Calu3 (cell line): ENCODE results near the gene KANSL3. TPM values are rescaled to one million over a fixed set of nuclear protein-coding genes. Genes with fewer than 3 reads are reported as not detected.

Experiments used
- BruUV-seq: library from RNA; stranded (reverse); fragments of 400-500 nt; replicated peaks from 2 replicates; lab custom pipeline; 2021; lab: Mats Ljungman, UMichigan
- CTCF ChIA-PET: fragments of 300-600 bp; sonication (Branson Sonifier 250); formaldehyde crosslinking; loops from one replicate; lab custom pipeline; 2022; ENCODE audit warnings: antibody characterized with exemption; lab: Charles Lee
- DNase-seq: peaks from one replicate; pipeline ENCODE4 v3.0.0; 2022
- H3K27ac Mint-ChIP-seq: one replicate; pipeline ENCODE4 v1.8.0; 2022; ENCODE audit warnings: mixed read lengths; ENCODE audit not compliant: unreplicated experiment
- H3K27me3 Mint-ChIP-seq: one replicate; pipeline ENCODE4 v1.8.0; 2022; ENCODE audit warnings: mixed read lengths; ENCODE audit not compliant: unreplicated experiment
- H3K36me3 Mint-ChIP-seq: one replicate; pipeline ENCODE4 v1.8.0; 2022; ENCODE audit warnings: mild to moderate bottlenecking, moderate library complexity, mixed read lengths; ENCODE audit not compliant: insufficient read depth, unreplicated experiment
- H3K4me1 Mint-ChIP-seq: one replicate; pipeline ENCODE4 v1.8.0; 2022; ENCODE audit warnings: mild to moderate bottlenecking, low read depth, mixed read lengths; ENCODE audit not compliant: unreplicated experiment
- H3K4me3 Mint-ChIP-seq: one replicate; pipeline ENCODE4 v1.8.0; 2022; ENCODE audit warnings: mild to moderate bottlenecking, low read depth, moderate library complexity, mixed read lengths; ENCODE audit not compliant: unreplicated experiment
- H3K9me3 Mint-ChIP-seq: one replicate; pipeline ENCODE4 v1.8.0; 2022; ENCODE audit warnings: low read depth, mixed read lengths; ENCODE audit not compliant: unreplicated experiment
- CTCF ChIP-seq: fragments of 200-600 bp; IDR thresholded peaks from one replicate; pipeline ENCODE4 v1.8.0; 2022; ENCODE audit warnings: antibody characterized with exemption; ENCODE audit not compliant: unreplicated experiment
- intact Hi-C: fragments of 100-400 bp; cut with micrococcal nuclease; formaldehyde crosslinking; loops from one replicate; pipeline ENCODE4 v1.10.0; 2022; ENCODE audit not compliant: unreplicated experiment
- total RNA-seq: library from RNA; stranded (reverse); gene quantifications from 2 replicates; pipeline ENCODE4 v1.2.3, GENCODE V29; 2022

Gene KANSL3
- total RNA-seq, 1 experiment from 2014 or later, result 39.6 TPM

GRCh38 chr2:96578731-96579130 is 59.4 kb downstream of the KANSL3 start:
- Mint-ChIP-seq H3K27ac (no peak overlapping the region), H3K4me1 (peaks cover 6% of the 10 kb centered on the region), H3K9me3 (no peaks in the 10 kb centered on the region), H3K4me3 (no peak overlapping the region), H3K36me3 (no peaks in the 10 kb centered on the region), H3K27me3 (no peaks in the 10 kb centered on the region)
- no peak for TF ChIP-seq CTCF
- BruUV-seq, result no TSS peak
- intact Hi-C loops, result no loop called here
- DNase-seq, result no peak
- CTCF ChIA-PET, result interaction anchor here (3.7 kb wide), 1 partner anchor 29 kb away, joined by 25 read pairs; no protein-coding TSS in a partner anchor

- H3K4me1 Mint-ChIP-seq, result peaks cover 6% of the 10 kb centered on the region
- CTCF ChIA-PET, result interaction anchor here (0.7 kb wide), 1 partner anchor 211 kb away, joined by 5 read pairs; no protein-coding TSS in a partner anchor
- H3K27ac Mint-ChIP-seq, result no peak overlapping the region
- DNase-seq, result no peak
- H3K27me3 Mint-ChIP-seq, result no peaks in the 10 kb centered on the region
- no TSS peak for BruUV-seq
- intact Hi-C loops, result no loop called here
- H3K4me3 Mint-ChIP-seq, result no peak overlapping the region
- no peak for TF ChIP-seq CTCF
- no peaks in the 10 kb centered on the region for H3K9me3 Mint-ChIP-seq
- no peaks in the 10 kb centered on the region for H3K36me3 Mint-ChIP-seq
These were observed 60.6 kb downstream of the KANSL3 start for GRCh38 chr2:96577501-96577900.

GRCh38 chr2:96575785-96576456 is 62.2 kb downstream of the KANSL3 start:
- H3K27me3 Mint-ChIP-seq, result no peaks in the 10 kb centered on the region
- BruUV-seq, result no TSS peak

GRCh38 chr2:96574364-96574763 is 63.7 kb downstream of the KANSL3 start:
- no peak for DNase-seq
- H3K9me3 Mint-ChIP-seq, result no peaks in the 10 kb centered on the region
- H3K4me3 Mint-ChIP-seq, result no peak overlapping the region
- no TSS peak for BruUV-seq
- TF ChIP-seq CTCF, result no peak
- no peak overlapping the region for H3K27ac Mint-ChIP-seq
- no peaks in the 10 kb centered on the region for H3K27me3 Mint-ChIP-seq
- no peaks in the 10 kb centered on the region for H3K36me3 Mint-ChIP-seq
- CTCF ChIA-PET, result no interaction called here
- peaks cover 6% of the 10 kb centered on the region for H3K4me1 Mint-ChIP-seq
- intact Hi-C loops, result no loop called here

More at GRCh38 chr2:96575785-96576456, 62.2 kb downstream of the KANSL3 start:
- no peak for DNase-seq
- H3K9me3 Mint-ChIP-seq, result no peaks in the 10 kb centered on the region
- no peak for TF ChIP-seq CTCF
- CTCF ChIA-PET, result interaction anchor here (0.8 kb wide), 1 partner anchor 18 kb away, joined by 3 read pairs; no protein-coding TSS in a partner anchor
- no peak overlapping the region for H3K27ac Mint-ChIP-seq
- intact Hi-C loops, result no loop called here
- H3K4me1 Mint-ChIP-seq, result peaks cover 6% of the 10 kb centered on the region
- no peaks in the 10 kb centered on the region for H3K36me3 Mint-ChIP-seq
- no peak overlapping the region for H3K4me3 Mint-ChIP-seq
